ENCODE data around the gene MAIP1.

The MAIP1 gene

GRCh38 chr2:199916980-199917379 is 38.4 kb upstream of the MAIP1 start:
- no peak for ATAC-seq
- TF ChIP-seq OSR1 (CRISPR knock-in tag; IDR thresholded peaks at IDR 0.05) (no peak), POU6F1 (CRISPR knock-in tag; IDR thresholded peaks at IDR 0.05; ENCODE audit: borderline replicate concordance, low read depth) (no peak), ZFP3 (CRISPR knock-in tag; IDR thresholded peaks at IDR 0.05) (no peak), ZNF8 (CRISPR knock-in tag; IDR thresholded peaks at IDR 0.05) (no peak), TCF4 (CRISPR knock-in tag; IDR thresholded peaks at IDR 0.05; ENCODE audit: borderline replicate concordance) (no peak), BACH2 (CRISPR knock-in tag; IDR thresholded peaks at IDR 0.05; ENCODE audit: borderline replicate concordance) (no peak), ZFP30 (CRISPR knock-in tag; IDR thresholded peaks at IDR 0.05) (no peak), ZNF70 (CRISPR knock-in tag; IDR thresholded peaks at IDR 0.05) (no peak), ZC3H10 (CRISPR knock-in tag; IDR thresholded peaks at IDR 0.05) (no peak), ESRRG (CRISPR knock-in tag; IDR thresholded peaks at IDR 0.05) (no peak), RARB (CRISPR knock-in tag; IDR thresholded peaks at IDR 0.05) (no peak)
- TF ChIP-seq, protein P1, sequence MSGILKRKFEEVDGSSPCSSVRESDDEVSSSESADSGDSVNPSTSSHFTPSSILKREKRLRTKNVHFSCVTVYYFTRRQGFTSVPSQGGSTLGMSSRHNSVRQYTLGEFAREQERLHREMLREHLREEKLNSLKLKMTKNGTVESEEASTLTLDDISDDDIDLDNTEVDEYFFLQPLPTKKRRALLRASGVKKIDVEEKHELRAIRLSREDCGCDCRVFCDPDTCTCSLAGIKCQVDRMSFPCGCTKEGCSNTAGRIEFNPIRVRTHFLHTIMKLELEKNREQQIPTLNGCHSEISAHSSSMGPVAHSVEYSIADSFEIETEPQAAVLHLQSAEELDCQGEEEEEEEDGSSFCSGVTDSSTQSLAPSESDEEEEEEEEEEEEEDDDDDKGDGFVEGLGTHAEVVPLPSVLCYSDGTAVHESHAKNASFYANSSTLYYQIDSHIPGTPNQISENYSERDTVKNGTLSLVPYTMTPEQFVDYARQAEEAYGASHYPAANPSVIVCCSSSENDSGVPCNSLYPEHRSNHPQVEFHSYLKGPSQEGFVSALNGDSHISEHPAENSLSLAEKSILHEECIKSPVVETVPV (CRISPR knock-in tag; IDR thresholded peaks at IDR 0.05), result no peak

- ATAC-seq, result peak; percentile 84
Measured at GRCh38 chr2:199922856-199923255, 32.5 kb upstream of the MAIP1 start.

More at GRCh38 chr2:199922856-199923255, 32.5 kb upstream of the MAIP1 start:
- no peak for TF ChIP-seq SNAI2 (CRISPR knock-in tag; IDR thresholded peaks at IDR 0.05)
- TF ChIP-seq ZNF8 (CRISPR knock-in tag; IDR thresholded peaks at IDR 0.05), result no peak
- no peak for TF ChIP-seq TSHZ2 (CRISPR knock-in tag; IDR thresholded peaks at IDR 0.05)
- no peak for TF ChIP-seq GLIS3 (CRISPR knock-in tag; IDR thresholded peaks at IDR 0.05)
- TF ChIP-seq, protein P2, sequence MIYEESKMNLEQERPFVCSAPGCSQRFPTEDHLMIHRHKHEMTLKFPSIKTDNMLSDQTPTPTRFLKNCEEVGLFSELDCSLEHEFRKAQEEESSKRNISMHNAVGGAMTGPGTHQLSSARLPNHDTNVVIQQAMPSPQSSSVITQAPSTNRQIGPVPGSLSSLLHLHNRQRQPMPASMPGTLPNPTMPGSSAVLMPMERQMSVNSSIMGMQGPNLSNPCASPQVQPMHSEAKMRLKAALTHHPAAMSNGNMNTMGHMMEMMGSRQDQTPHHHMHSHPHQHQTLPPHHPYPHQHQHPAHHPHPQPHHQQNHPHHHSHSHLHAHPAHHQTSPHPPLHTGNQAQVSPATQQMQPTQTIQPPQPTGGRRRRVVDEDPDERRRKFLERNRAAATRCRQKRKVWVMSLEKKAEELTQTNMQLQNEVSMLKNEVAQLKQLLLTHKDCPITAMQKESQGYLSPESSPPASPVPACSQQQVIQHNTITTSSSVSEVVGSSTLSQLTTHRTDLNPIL (CRISPR knock-in tag; IDR thresholded peaks at IDR 0.05; ENCODE audit: low read depth), result no peak
- no peak for TF ChIP-seq ZFP30 (CRISPR knock-in tag; IDR thresholded peaks at IDR 0.05)
- no peak for TF ChIP-seq RARB (CRISPR knock-in tag; IDR thresholded peaks at IDR 0.05)
- no peak for TF ChIP-seq ISL1 (CRISPR knock-in tag; IDR thresholded peaks at IDR 0.05)
- no peak for TF ChIP-seq TOX (CRISPR knock-in tag; IDR thresholded peaks at IDR 0.05; ENCODE audit: borderline replicate concordance)
- TF ChIP-seq ESRRG (CRISPR knock-in tag; IDR thresholded peaks at IDR 0.05), result no peak
- no peak for TF ChIP-seq ZNF565 (CRISPR knock-in tag; conservative IDR thresholded peaks at IDR 0.05; ENCODE audit: low read depth)
- TF ChIP-seq PPARA (CRISPR knock-in tag; IDR thresholded peaks at IDR 0.05; ENCODE audit: borderline replicate concordance), result no peak
- no peak for TF ChIP-seq BACH2 (CRISPR knock-in tag; IDR thresholded peaks at IDR 0.05; ENCODE audit: borderline replicate concordance)
- TF ChIP-seq ZC3H10 (CRISPR knock-in tag; IDR thresholded peaks at IDR 0.05), result no peak
- no peak for TF ChIP-seq ZFP3 (CRISPR knock-in tag; IDR thresholded peaks at IDR 0.05)
- TF ChIP-seq OSR1 (CRISPR knock-in tag; IDR thresholded peaks at IDR 0.05), result no peak
- no peak for TF ChIP-seq CSDC2 (CRISPR knock-in tag; IDR thresholded peaks at IDR 0.05)
- TF ChIP-seq PATZ1 (CRISPR knock-in tag; IDR thresholded peaks at IDR 0.05; ENCODE audit: borderline replicate concordance), result no peak
- no peak; the same call in 1 of the 2 replicates for TF ChIP-seq TCF4 (CRISPR knock-in tag; IDR thresholded peaks at IDR 0.05; ENCODE audit: borderline replicate concordance)
- TF ChIP-seq, protein P1 (CRISPR knock-in tag; IDR thresholded peaks at IDR 0.05), result no peak
